ENCODE results near the gene ANO7.

ANO7 gene

DNA sequence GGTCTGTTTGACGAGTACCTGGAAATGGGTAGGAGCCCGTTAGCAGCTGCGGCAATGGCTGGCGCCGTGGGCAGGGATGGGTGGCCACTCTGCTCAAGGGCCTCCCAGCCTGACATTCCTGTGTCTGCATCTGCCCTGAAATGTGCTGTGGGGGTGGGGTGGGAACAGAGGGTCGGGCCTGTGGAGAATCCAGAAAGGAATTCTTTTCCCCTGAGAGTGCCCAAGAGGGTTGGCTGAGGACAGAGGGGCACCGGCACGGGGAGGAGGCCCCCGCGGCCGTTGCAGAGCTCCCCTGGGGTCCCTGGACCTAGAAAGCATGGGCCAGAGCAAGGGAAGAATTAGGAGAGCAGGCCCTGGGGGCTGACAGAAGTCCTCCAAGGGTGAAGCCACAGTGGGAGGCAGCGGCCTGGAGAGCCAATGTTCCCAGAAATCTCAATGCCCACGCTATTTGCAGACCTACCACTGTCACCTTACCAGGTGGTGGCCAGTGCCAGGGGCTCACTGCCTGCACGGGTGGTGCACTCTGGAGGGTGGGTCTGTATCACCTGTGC is 27.8 kb downstream of the ANO7 start (continued):
- no peak for TF ChIP-seq OSR1 (CRISPR knock-in tag; IDR thresholded peaks at IDR 0.05)
- TF ChIP-seq ZC3H10 (CRISPR knock-in tag; IDR thresholded peaks at IDR 0.05) = no peak
- TF ChIP-seq ZFP30 (CRISPR knock-in tag; IDR thresholded peaks at IDR 0.05) = no peak
- no peak for TF ChIP-seq TCF4 (CRISPR knock-in tag; IDR thresholded peaks at IDR 0.05; ENCODE audit: borderline replicate concordance)

DNA sequence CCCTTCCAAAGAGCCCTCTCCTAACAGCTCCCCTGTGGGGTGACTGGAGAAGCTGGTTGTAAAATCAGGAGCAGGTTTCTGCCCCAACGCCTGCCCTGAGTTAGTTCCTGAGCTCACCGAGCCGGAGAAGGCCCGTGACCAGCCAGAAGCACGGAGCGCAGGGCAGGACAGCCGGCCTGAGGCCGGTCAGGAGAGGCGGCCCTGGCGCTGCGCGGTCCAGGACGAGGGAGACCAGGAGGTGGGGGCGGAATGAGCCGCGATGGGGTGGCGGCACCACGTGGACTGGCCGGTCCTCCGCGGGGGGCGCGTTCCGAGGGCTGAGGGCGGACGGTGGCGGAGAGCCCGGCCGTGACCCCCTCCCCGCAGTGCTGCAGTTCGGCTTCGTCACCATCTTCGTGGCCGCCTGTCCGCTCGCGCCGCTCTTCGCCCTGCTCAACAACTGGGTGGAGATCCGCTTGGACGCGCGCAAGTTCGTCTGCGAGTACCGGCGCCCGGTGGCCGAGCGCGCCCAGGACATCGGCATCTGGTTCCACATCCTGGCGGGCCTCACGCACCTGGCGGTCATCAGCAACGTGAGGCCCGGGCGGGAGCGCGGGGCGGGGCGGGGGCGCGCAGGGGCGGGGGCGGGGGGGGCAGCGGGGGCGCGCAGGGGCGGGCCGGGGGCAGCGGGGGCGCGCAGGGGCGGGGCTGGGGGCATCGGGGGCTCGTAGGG is 29.0 kb downstream of the ANO7 start:
- TF ChIP-seq OSR1 (CRISPR knock-in tag; IDR thresholded peaks at IDR 0.05) (no peak), TOX (CRISPR knock-in tag; IDR thresholded peaks at IDR 0.05; ENCODE audit: borderline replicate concordance) (no peak), SNAI2 (CRISPR knock-in tag; IDR thresholded peaks at IDR 0.05) (no peak), TCF4 (CRISPR knock-in tag; IDR thresholded peaks at IDR 0.05; ENCODE audit: borderline replicate concordance) (0 out of 2 replicates have a peak, but pooled peaks have one; percentile 26)
- TF ChIP-seq, protein P1, sequence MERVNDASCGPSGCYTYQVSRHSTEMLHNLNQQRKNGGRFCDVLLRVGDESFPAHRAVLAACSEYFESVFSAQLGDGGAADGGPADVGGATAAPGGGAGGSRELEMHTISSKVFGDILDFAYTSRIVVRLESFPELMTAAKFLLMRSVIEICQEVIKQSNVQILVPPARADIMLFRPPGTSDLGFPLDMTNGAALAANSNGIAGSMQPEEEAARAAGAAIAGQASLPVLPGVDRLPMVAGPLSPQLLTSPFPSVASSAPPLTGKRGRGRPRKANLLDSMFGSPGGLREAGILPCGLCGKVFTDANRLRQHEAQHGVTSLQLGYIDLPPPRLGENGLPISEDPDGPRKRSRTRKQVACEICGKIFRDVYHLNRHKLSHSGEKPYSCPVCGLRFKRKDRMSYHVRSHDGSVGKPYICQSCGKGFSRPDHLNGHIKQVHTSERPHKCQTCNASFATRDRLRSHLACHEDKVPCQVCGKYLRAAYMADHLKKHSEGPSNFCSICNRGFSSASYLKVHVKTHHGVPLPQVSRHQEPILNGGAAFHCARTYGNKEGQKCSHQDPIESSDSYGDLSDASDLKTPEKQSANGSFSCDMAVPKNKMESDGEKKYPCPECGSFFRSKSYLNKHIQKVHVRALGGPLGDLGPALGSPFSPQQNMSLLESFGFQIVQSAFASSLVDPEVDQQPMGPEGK (CRISPR knock-in tag; IDR thresholded peaks at IDR 0.05; ENCODE audit: borderline replicate concordance) = no peak
- ATAC-seq = peak; percentile 82

DNA sequence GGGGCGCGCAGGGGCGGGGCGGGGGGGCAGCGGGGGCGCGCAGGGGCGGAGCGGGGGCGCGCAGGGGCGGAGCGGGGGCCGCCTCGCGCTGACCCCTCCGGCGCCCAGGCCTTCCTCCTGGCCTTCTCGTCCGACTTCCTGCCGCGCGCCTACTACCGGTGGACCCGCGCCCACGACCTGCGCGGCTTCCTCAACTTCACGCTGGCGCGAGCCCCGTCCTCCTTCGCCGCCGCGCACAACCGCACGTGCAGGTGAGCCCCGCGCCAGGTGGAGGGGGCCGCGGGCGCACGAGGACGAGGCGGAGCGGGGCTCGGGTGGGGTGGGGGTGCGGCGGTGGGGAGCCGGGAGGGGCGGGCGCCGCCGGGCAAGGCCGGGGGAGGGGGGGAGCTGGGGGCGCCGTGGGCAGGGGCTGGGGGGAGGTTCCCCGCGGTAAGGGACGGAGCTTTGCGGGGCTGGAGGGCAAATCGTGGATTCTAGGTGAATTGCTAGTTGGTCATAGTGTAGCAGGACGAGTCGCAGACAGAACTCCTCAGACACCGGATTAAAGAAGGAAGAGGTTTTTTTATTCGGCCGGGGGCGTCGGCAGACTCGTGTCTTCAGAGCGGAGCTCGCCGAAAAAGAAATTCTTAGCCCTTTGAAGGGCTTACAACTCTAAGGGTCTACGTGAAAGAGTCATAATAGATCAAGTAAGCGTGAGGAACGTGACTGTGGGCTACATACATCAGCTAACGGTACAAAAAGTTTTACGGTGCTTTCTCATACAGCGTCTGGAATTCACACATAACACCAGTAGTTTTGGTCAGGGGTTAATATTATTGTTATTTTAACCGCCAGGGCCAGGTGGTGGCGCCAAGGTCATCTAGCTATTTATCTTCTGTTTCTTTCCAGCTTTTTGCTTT is 29.9 kb downstream of the ANO7 start:
- TF ChIP-seq ZNF70 (CRISPR knock-in tag; IDR thresholded peaks at IDR 0.05) = no peak
- TF ChIP-seq ZFP3 (CRISPR knock-in tag; IDR thresholded peaks at IDR 0.05) = no peak
- no peak for TF ChIP-seq ARNTL (CRISPR knock-in tag; IDR thresholded peaks at IDR 0.05; ENCODE audit: borderline replicate concordance, low read depth)
- no peak for TF ChIP-seq ESRRG (CRISPR knock-in tag; IDR thresholded peaks at IDR 0.05)
- no peak for TF ChIP-seq ZFP30 (CRISPR knock-in tag; IDR thresholded peaks at IDR 0.05)
- TF ChIP-seq ZC3H10 (CRISPR knock-in tag; IDR thresholded peaks at IDR 0.05) = no peak
- TF ChIP-seq, protein P2, sequence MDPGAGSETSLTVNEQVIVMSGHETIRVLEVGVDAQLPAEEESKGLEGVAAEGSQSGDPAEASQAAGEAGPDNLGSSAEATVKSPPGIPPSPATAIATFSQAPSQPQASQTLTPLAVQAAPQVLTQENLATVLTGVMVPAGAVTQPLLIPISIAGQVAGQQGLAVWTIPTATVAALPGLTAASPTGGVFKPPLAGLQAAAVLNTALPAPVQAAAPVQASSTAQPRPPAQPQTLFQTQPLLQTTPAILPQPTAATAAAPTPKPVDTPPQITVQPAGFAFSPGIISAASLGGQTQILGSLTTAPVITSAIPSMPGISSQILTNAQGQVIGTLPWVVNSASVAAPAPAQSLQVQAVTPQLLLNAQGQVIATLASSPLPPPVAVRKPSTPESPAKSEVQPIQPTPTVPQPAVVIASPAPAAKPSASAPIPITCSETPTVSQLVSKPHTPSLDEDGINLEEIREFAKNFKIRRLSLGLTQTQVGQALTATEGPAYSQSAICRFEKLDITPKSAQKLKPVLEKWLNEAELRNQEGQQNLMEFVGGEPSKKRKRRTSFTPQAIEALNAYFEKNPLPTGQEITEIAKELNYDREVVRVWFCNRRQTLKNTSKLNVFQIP (CRISPR knock-in tag; IDR thresholded peaks at IDR 0.05; ENCODE audit: borderline replicate concordance, low read depth) = no peak
- no peak for TF ChIP-seq RARB (CRISPR knock-in tag; IDR thresholded peaks at IDR 0.05)
- TF ChIP-seq, protein P1 (CRISPR knock-in tag; IDR thresholded peaks at IDR 0.05; ENCODE audit: borderline replicate concordance) = no peak
- TF ChIP-seq ZNF8 (CRISPR knock-in tag; IDR thresholded peaks at IDR 0.05) = no peak
- no peak for TF ChIP-seq OSR1 (CRISPR knock-in tag; IDR thresholded peaks at IDR 0.05)
- TF ChIP-seq SNAI2 (CRISPR knock-in tag; IDR thresholded peaks at IDR 0.05) = no peak
- no peak for TF ChIP-seq TCF4 (CRISPR knock-in tag; IDR thresholded peaks at IDR 0.05; ENCODE audit: borderline replicate concordance)
- TF ChIP-seq, protein P3, sequence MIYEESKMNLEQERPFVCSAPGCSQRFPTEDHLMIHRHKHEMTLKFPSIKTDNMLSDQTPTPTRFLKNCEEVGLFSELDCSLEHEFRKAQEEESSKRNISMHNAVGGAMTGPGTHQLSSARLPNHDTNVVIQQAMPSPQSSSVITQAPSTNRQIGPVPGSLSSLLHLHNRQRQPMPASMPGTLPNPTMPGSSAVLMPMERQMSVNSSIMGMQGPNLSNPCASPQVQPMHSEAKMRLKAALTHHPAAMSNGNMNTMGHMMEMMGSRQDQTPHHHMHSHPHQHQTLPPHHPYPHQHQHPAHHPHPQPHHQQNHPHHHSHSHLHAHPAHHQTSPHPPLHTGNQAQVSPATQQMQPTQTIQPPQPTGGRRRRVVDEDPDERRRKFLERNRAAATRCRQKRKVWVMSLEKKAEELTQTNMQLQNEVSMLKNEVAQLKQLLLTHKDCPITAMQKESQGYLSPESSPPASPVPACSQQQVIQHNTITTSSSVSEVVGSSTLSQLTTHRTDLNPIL (CRISPR knock-in tag; IDR thresholded peaks at IDR 0.05; ENCODE audit: low read depth) = no peak
- TF ChIP-seq, protein P4, sequence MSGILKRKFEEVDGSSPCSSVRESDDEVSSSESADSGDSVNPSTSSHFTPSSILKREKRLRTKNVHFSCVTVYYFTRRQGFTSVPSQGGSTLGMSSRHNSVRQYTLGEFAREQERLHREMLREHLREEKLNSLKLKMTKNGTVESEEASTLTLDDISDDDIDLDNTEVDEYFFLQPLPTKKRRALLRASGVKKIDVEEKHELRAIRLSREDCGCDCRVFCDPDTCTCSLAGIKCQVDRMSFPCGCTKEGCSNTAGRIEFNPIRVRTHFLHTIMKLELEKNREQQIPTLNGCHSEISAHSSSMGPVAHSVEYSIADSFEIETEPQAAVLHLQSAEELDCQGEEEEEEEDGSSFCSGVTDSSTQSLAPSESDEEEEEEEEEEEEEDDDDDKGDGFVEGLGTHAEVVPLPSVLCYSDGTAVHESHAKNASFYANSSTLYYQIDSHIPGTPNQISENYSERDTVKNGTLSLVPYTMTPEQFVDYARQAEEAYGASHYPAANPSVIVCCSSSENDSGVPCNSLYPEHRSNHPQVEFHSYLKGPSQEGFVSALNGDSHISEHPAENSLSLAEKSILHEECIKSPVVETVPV (CRISPR knock-in tag; IDR thresholded peaks at IDR 0.05) = no peak
- peak; percentile 8; the same call in 1 of the 3 replicates for ATAC-seq

DNA sequence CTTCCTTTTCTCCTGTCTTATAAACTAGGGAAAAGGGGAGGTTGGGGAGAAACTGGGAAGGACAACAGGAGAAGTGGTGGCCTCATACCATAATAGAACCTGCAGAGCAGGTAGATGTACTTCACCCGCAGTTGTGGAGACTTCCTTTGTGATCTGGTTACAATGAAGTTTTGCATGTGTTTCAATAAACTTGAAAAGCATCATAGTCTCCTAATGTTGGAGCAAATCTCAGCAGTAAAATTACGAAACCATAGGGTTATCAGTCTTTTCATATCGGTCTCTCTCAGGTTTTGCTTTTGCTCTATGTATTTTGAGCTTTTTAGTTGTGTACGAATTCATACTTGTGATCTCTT is 30.5 kb downstream of the ANO7 start:
- no peak for ATAC-seq
- no peak for TF ChIP-seq PPARA (CRISPR knock-in tag; IDR thresholded peaks at IDR 0.05; ENCODE audit: borderline replicate concordance)
- TF ChIP-seq, protein P5, sequence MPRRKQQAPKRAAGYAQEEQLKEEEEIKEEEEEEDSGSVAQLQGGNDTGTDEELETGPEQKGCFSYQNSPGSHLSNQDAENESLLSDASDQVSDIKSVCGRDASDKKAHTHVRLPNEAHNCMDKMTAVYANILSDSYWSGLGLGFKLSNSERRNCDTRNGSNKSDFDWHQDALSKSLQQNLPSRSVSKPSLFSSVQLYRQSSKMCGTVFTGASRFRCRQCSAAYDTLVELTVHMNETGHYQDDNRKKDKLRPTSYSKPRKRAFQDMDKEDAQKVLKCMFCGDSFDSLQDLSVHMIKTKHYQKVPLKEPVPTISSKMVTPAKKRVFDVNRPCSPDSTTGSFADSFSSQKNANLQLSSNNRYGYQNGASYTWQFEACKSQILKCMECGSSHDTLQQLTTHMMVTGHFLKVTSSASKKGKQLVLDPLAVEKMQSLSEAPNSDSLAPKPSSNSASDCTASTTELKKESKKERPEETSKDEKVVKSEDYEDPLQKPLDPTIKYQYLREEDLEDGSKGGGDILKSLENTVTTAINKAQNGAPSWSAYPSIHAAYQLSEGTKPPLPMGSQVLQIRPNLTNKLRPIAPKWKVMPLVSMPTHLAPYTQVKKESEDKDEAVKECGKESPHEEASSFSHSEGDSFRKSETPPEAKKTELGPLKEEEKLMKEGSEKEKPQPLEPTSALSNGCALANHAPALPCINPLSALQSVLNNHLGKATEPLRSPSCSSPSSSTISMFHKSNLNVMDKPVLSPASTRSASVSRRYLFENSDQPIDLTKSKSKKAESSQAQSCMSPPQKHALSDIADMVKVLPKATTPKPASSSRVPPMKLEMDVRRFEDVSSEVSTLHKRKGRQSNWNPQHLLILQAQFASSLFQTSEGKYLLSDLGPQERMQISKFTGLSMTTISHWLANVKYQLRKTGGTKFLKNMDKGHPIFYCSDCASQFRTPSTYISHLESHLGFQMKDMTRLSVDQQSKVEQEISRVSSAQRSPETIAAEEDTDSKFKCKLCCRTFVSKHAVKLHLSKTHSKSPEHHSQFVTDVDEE (CRISPR knock-in tag; IDR thresholded peaks at IDR 0.05) = no peak
- no peak for TF ChIP-seq ZFP30 (CRISPR knock-in tag; IDR thresholded peaks at IDR 0.05)
- TF ChIP-seq TOX (CRISPR knock-in tag; IDR thresholded peaks at IDR 0.05; ENCODE audit: borderline replicate concordance) = no peak
- TF ChIP-seq, protein P3 (CRISPR knock-in tag; IDR thresholded peaks at IDR 0.05; ENCODE audit: low read depth) = no peak
- no peak for TF ChIP-seq RARB (CRISPR knock-in tag; IDR thresholded peaks at IDR 0.05)

All from SK-N-SH treated with all-trans-retinoic acid at 6 μM for 48 hours (cell line).